SKM-1 (cell line): ENCODE results near the gene MAP3K21.

Experiments used
- DNase-seq: peaks from one replicate; lab custom pipeline; 2025; ENCODE audit not compliant: unreplicated experiment; lab: John Stamatoyannopoulos, UW

MAP3K21 gene

DNA sequence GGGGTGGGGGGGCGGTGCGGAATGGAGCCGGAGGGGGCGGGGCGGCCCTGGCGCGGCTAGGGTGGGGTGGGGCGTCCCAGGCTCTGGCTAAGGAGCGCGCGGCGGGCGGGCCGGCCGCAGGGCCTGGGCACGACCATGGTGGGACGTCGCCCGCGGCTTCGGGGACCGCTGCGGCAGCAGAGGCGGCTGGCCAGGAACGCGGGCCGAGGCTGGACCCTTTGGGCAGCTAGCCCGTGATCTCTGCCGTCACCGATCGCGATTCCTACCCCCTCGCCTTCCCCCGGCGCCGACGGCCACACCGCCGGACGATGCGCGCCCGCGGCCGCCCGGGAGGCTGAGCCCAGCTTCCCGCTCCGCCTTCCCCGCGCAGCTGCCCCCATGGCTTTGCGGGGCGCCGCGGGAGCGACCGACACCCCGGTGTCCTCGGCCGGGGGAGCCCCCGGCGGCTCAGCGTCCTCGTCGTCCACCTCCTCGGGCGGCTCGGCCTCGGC, at the start of gene MAP3K21:
Gene MAP3K21, plus strand, starts transcription at position 74 of the 491 bp plus-strand sequence. Its CDS starts 305 bp downstream, at position 379.
- DNase-seq, result no peak

DNA sequence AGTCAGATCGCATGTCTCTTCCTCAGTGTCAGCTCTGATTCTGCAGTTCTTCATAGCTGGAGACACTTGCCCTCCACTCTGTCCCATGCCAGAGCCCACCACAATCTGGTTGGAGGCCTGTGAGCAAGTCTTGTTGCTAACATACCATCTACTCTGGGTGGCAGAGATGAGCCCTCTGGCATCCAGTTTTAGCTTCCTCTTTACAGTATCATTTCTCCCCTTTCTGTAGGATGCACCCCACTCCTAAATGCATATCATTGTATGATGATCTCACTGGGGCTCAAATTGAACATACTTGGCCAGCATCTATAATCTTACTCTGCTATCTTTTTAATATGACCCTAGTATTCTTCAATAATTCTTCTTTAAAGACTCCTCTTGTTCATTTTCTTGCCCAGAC, 48.9 kb upstream of the MAP3K21 start:
- no peak for DNase-seq

DNA sequence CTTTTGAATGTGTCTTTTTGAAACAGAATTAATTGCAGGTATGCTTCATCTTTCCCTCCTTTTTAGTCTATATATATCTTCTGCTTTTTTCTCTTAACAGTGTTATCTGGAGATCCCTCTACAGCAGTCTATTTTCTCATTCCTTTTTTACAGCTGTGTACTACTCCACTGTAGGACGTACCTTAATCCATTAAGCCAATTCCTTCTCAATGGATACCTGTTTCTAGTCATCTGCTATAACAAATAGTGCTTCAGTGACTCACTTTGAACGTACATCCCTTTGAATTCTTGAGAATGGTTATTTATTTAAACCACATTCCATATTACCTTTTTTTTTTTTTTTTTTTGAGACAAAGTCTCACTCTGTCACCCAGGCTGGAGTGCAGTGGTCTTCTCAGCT, 47.6 kb upstream of the MAP3K21 start:
- no peak for DNase-seq

- no peak for DNase-seq
These were observed 45.6 kb upstream of the MAP3K21 start for GRCh38 chr1:233281711-233282581.

DNA sequence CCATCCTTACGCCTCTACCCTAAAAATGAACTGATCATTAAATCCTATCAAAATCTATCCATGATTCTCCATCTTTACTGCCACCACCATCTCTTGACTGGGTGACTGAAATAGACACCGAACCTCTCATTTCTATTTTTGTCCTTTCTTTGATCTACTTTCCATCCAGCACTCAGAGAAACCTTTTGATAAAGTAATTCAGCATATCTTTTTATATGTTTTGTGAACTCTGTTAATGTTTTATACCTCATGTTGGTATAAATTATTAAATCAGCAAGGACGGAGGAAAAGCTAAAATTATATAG, 45.0 kb upstream of the MAP3K21 start:
- no peak for DNase-seq

DNA sequence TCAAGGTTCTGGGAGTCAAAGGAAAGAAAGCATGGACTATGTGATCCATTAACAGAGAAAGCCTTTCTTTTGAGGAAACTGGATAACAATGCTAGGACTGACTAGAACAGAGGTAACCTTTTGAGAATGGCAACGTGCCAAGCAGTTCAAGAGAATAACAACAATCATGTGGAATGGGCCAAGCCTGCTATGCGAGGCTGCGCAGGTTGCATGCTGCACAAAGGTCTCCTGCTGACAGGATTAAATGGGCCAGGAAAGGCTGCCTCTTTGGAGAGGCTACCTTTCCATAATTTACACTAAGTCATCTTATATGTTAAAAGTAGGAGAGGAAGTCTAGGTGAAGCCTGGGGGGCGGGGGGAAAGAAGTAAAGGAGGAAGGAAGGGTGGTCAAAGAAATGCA, 37.8 kb upstream of the MAP3K21 start:
- DNase-seq, result no peak

DNA sequence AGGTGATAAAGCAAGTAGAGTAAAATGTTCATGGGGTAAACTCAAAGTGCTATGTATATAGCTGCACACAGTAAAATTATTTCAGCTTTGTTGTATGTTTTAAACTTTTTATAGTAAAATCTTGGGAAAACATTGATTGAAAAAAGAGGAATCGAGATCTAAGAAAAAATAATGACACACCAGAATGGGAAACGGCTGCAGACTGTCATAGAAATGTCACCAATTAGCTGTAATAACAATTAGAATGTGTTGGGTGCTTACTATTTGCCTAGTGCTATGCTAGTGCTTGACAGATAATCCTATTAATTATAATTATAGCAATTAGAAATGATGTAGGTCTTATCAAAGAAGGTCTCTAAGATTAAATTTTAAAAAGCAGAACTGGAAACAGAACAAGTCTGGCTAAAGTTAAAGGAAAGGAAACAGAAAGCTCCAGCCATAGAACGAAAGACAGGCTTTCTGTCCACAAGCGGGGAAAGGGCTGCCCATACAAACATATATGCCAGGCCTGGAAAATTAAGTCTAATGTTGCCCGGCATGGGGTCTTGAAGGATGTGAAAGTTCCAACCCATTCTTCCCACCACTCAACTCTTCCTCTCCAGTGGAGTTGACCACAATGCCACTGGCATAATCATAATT, 37.0 kb upstream of the MAP3K21 start:
- DNase-seq, result no peak

DNA sequence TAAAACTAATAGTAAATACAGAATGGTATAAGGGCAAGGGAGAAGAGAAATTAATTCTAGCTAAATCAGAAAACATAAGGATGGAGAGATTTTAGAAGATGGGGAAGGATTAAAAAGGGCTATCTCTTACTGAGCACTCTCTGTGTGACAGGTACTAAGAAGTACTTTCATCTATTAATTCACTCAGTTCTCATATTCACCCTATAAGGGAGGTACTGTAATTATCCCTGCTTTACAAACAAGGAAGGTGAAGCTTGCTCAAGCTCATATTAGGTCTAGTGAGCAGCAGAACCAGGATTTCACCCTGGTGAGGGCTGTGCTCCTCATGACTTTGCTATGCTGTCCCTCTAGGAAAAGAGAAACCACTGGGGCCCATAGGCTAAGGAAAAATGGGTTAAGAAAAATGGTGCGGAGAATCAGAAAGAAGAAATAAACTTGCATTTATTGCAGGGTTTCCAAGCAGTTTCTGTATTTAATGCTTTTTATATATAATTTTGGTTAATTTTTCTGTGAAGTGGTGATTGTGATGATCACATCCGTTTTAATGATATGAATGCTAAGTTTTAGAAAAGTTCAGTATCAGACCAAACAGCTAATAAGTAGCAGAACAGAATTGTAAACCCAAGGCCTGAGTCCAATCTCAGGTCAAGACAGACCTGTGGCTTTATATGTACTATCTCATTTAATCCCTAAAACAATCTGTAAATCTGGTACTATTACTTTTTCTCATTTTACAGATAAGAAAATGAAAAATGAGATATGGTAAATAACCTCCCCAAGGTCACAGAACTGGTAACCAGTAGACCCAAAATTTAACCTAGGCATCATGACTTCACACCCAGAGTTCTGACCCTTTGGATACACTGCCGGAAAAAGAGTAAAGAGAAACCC, 33.7 kb upstream of the MAP3K21 start:
- no peak for DNase-seq

GRCh38 chr1:233294913-233295236, 32.6 kb upstream of the MAP3K21 start:
- peak; percentile 36 for DNase-seq

DNA sequence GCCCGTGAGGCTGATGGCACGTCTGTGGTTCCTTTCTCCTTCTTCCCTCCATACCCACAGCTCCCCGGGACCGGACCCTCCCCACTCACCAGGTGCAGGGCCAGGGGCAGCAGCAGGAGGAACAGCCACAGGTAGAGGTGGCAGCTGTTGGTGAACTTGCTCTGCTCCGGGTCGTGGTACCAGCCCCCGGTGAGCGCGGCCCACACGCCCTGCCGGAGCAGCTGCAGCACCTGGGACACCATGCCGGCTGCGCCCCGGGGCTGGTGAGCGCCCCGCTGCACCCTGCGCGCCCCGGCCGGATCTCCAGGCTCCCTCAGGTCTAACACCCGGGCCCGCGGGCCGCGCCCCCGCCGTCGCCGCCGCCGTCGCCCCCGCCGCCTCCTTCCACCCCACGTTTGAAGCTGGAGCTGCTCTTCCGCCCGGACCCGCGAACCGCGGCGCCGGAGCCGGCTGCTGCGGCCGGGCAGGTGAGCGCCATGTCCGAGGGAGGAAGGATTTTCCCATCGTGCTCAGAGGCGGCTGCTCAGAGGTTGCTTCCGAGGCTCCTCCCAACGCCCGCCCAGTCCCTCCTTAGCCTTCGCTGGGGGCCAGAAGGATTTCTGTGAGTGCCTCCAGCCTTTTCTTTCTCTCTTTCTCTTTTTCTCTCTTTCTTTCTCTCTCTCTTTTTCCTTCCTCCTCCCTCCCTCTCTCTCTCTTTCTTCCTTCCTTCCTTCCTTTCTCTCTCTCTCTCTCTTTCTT, 32.1 kb upstream of the MAP3K21 start, which contains the start of gene PCNX2:
Gene PCNX2, minus strand, starts transcription at position 489 of the 738 bp plus-strand sequence. Its CDS starts 247 bp downstream, at position 242.
- peak; percentile 44 for DNase-seq

- DNase-seq, result no peak
These were observed 31.6 kb upstream of the MAP3K21 start for GRCh38 chr1:233295975-233296322.

DNA sequence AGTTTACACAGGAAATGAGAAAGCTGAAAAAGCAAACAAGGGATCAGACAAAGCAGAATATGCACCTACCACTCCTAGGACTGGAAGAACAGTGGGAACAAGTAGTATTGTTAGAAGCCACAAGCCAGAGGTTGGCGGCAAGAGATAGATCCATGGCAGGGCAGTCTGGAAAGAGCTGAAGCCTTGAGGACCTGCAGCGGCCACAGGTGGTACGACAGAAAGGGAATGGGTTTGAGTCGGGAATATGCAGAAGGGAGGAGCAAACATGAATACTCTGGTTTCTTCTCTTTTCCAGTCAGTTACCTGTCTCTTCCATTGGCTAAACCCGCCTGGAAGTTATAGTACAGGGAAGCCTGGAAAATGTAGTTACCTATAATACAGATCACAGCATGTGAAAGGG, 28.1 kb upstream of the MAP3K21 start:
- DNase-seq, result no peak

- no peak for DNase-seq
These were observed 27.2 kb upstream of the MAP3K21 start for GRCh38 chr1:233300326-233300725.

DNA sequence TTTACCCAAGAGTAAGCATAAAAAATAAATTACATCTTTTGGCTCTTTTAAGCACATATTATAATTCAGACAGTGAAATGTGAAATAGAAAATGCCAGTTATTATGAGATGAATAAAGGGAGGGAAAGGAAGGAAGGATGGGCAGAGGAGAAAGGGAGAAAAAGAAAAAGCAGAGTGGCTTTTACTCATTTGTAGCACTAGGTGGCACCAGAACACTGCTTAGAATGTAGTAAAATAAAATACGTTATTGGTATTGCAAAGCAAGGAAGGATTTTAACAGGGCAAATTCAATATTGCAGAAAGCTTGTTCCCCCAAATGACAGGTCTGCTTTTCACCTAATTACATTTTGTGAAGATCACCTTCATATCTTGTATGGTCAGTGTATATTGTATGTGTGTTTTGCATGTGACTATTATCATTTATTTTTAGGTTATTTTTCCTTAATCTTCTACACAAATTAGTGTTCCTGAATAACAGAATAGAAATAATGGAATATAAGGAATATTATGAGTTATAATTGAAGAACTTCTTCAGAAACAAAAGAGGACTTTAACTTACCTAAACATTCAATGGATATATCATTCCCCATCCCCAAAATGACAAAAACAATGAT, 22.9 kb upstream of the MAP3K21 start:
- DNase-seq, result peak; percentile 52

- DNase-seq, result no peak
These were observed 13.9 kb upstream of the MAP3K21 start for GRCh38 chr1:233313434-233314155.

GRCh38 chr1:233315718-233316301, 11.7 kb upstream of the MAP3K21 start:
- DNase-seq, result no peak

- no peak for DNase-seq
These were observed 11.1 kb upstream of the MAP3K21 start for GRCh38 chr1:233316473-233316872.

DNA sequence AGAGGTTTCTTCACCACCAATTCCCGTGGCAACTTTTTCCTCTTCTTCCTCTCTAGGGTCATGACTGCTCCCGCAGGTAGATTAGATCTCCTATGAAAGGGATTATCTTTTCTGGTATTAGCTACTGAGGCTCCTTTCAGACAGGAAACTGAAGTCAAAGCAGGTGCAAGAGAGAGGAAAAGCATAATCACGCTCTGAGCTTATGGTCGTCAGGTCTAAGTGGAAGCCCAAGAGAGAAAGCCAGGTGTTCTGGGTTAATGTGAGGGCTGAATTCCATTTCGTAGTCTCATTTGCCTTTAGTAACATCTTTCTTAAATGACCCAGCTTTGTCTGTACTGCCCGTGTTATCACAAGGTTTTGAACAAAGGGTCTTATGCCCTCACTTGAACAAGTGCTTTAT, 8.3 kb upstream of the MAP3K21 start:
- DNase-seq, result no peak

DNA sequence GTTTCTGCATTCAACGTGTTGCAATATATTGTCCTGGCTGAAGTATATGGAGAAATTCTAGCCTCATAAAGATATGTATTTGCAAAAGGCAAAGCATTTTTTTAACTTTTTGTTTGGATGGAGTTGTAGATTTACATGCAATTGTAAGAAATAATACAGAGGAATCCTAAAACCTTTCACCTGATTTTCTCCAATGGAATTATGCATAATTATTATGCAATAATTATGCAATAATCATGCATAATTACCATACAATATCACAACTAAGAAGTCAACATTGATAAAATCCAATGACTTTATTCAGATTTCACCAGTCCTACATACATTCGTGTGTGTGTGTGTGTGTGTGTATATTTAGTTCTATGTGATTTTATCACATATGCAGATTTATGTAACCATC, 7.5 kb upstream of the MAP3K21 start:
- DNase-seq, result no peak
